Measurements from ENCODE around the gene BGN.

- TF ChIP-seq CTCF (IDR thresholded peaks at IDR 0.05; ENCODE audit: insufficient read depth, low read length, poor library complexity, severe bottlenecking), result peak; percentile 62
- TF ChIP-seq EZH2phosphoT487 (conservative IDR thresholded peaks at IDR 0.05; ENCODE audit: low read length), result no peak
Observed at GRCh38 chrX:153539171-153539978, 44.6 kb downstream of the BGN start.

Data from SU-DHL-6 (cell line).